Putamen (tissue), 1 donor: ENCODE data around the gene TNS1.

Experiments
- DNase-seq: peaks from one replicate; pipeline ENCODE4 v3.0.0-alpha.2; 2016; ENCODE audit warnings: low spot score

The TNS1 gene

DNA sequence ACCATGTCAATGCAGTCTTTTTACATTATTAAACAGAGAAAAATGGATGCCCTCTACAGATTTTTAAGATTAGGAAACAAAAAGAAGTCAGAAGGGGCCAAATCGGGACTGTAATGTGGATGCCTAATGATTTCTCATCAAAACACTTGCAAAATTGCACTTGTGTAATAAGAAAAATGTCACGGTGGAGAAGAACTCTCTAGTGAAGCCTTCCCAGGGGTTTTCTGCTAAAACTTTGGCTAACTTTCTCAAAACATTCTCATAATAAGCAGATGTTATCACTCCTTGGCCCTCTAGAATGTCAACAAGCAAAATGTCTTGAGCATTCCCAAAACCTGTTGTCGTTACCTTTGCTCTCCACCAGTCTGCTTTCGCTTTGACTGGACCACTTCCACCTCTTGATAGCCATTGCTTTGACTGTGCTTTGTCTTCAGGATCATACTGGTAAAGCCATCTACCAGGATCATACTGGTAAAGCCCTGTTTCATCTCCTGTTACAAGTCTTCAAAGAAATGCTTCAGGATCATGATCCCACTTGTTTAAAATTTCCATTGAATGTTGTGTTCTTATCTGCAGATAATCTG is 226.8 kb downstream of the TNS1 start:
- no peak for DNase-seq

DNA sequence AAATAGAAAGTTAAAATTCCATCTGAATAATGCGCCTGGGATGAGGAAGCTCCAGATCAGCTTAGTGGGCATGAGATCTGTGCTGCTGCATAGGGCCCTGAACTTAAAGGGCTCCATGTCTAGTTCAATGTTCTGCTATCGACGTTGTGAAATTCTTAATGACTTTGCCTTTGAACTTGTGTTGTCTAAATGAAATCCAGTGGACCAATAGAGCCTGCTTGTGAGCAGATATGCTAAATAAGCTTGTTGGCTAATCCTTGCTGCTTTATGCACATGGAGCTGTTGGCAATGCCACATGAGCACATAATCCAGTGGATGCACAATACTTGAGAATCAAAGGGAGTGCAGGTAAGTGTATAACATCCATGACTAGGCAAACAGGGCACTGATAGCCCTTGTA is 228.6 kb downstream of the TNS1 start:
- DNase-seq: no peak

- no peak for DNase-seq
Measured at GRCh38 chr2:217773539-217773938, 229.3 kb downstream of the TNS1 start.

- DNase-seq: no peak
Measured at GRCh38 chr2:217766356-217766755, 236.4 kb downstream of the TNS1 start.

DNA sequence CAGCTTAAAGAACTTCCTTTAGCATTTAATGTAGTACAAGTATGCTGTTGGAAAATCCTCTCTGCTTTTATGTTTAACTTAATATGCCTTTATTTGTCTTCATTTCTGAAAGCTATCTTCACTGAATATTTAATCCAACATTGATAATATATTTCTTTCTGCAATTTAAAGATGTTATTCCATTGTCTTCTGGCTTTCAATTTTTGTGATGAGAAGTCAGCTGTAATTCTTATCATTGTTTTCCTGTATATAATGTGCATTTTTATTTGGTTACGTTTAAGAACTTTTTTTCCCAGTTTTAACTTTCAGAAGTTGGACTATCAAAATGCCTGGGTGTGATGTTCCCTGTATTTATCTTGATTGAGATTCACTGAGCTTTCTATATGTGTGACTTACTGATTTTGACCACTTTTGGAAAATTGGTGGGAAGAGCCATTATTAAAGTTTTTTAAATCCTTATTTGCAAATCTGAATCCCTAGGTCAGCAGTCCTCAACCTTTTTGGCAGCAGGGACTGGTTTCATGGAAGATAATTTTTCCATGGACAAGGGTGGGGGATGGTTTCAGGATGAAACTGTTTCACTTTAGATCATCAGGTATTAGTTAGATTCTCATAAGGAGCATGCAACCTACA is 241.0 kb downstream of the TNS1 start:
- DNase-seq: no peak

- no peak for DNase-seq
Measured at GRCh38 chr2:217759991-217760390, 242.8 kb downstream of the TNS1 start.

- DNase-seq: no peak
Measured at GRCh38 chr2:217757108-217757463, 245.7 kb downstream of the TNS1 start.

- peak; percentile 72 for DNase-seq
Measured at GRCh38 chr2:217756375-217757107, 246.3 kb downstream of the TNS1 start.

GRCh38 chr2:217755027-217755745 is 247.6 kb downstream of the TNS1 start:
- DNase-seq: no peak

DNA sequence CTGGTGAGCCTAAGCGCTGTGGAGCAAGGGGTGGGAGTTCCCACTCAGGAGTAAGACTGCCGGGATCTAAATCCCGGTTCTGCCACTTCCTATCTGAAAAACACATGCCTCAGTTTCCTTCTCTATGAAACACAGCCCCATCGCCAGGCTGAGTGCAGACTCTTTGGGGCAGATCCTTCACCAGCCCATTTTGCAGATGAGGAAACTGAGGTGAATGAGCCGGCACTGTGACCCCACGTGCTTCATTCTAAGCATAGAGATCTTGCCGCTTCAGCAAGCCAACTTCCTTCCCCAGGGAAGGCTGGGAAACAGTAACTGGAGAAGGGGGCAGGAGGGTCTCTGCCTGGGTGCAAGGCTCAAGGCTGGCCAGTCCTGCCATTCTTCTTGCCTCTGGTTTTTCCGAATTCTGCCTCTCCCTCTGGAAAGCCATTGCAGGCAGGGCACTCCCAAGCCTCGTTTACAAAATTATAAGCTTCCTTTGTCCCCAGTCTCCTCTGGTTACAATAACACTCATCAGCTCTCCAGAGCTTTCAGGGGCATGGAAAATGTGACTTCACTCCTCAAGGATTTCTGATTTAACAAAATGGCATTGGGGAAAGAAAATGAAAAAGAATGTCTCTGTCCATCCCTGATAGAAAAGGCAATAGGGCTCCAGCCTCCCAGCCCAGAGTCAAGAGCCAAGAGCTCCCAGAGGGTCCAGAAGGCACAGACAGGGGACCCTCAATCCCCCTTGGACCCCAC is 249.2 kb downstream of the TNS1 start:
- no peak for DNase-seq

GRCh38 chr2:217752714-217753459 is 249.9 kb downstream of the TNS1 start:
- no peak for DNase-seq

DNA sequence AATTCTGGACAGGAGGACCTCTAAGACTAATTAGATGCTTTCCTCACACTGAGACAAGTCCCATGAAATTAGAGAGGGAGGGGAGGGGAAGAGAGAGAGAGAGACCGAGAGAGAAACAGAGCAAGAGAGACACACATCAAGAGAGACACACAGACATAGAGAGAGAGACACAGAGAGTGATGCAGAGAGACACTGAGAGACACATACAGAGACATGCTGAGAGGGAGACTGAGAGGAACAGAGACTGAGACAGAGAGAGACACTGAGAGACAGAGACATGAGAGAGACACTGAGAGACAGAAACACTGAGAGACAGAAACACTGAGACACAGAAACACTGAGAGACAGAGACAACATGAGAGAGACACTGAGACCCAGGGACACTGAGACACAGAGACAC is 250.8 kb downstream of the TNS1 start:
- no peak for DNase-seq

DNA sequence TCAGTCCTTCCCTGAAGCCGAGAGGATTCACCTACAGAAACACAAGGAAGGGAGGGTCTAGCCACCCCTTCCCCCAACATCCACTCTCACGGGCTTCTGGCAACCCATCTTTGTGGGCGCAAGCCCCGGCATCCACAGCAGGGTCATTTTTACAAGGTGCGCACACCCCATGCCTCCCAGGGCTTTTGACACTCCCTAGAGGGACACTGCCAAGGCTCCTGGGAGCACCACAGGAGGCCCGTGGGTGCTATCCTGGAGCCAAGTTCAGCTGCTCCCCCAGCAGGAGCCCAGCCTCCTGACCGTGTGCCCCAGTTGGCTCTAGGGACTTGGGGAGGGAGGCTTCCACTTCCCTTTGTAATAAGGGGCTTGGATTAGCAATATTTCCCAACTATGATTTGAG is 251.6 kb downstream of the TNS1 start:
- DNase-seq: no peak
